AG09309 (cell line): ENCODE measurements around the gene FRMD4A.

ENCODE experiments used
- DNase-seq: peaks from one replicate; pipeline ENCODE4 v3.0.0-alpha.2; 2010; ENCODE audit warnings: low read depth
- H3K4me3 ChIP-seq: 2 replicates; pipeline ENCODE4 v1.5.1; 2011; ENCODE audit warnings: mild to moderate bottlenecking, low read depth, low read length, moderate library complexity; ENCODE audit not compliant: control insufficient read depth
- CTCF ChIP-seq: IDR thresholded peaks from 2 replicates; pipeline ENCODE4 v1.5.1; 2011; ENCODE audit warnings: mild to moderate bottlenecking, low read depth, low read length, inconsistent platforms; ENCODE audit not compliant: insufficient read depth, control insufficient read depth; ENCODE audit errors: missing control alignments

The FRMD4A gene

GRCh38 chr10:14349081-14349480 lies 18.4 kb upstream of the FRMD4A start:
- DNase-seq: no peak
- no peak for TF ChIP-seq CTCF
- H3K4me3 ChIP-seq: no peak overlapping the region

GRCh38 chr10:14345262-14345661 lies 14.5 kb upstream of the FRMD4A start:
- no peak for TF ChIP-seq CTCF
- no peak for DNase-seq
- no peak overlapping the region for H3K4me3 ChIP-seq

GRCh38 chr10:14340051-14340744 lies 9.5 kb upstream of the FRMD4A start:
- no peak for DNase-seq
- TF ChIP-seq CTCF: no peak
- H3K4me3 ChIP-seq: no peak overlapping the region

- no peak for TF ChIP-seq CTCF
- no peak overlapping the region for H3K4me3 ChIP-seq
- no peak for DNase-seq
Measured at GRCh38 chr10:14336736-14337135, 6.0 kb upstream of the FRMD4A start.

- DNase-seq: no peak
- no peak overlapping the region for H3K4me3 ChIP-seq
- no peak for TF ChIP-seq CTCF
Measured at GRCh38 chr10:14334771-14335170, 4.0 kb upstream of the FRMD4A start.

- TF ChIP-seq CTCF: no peak
Measured at GRCh38 chr10:14333606-14334005, 2.9 kb upstream of the FRMD4A start.

More at GRCh38 chr10:14333606-14334005, 2.9 kb upstream of the FRMD4A start:
- H3K4me3 ChIP-seq: no peak overlapping the region
- no peak for DNase-seq
